ENCODE data around the gene NRXN2.

Gene NRXN2

DNA sequence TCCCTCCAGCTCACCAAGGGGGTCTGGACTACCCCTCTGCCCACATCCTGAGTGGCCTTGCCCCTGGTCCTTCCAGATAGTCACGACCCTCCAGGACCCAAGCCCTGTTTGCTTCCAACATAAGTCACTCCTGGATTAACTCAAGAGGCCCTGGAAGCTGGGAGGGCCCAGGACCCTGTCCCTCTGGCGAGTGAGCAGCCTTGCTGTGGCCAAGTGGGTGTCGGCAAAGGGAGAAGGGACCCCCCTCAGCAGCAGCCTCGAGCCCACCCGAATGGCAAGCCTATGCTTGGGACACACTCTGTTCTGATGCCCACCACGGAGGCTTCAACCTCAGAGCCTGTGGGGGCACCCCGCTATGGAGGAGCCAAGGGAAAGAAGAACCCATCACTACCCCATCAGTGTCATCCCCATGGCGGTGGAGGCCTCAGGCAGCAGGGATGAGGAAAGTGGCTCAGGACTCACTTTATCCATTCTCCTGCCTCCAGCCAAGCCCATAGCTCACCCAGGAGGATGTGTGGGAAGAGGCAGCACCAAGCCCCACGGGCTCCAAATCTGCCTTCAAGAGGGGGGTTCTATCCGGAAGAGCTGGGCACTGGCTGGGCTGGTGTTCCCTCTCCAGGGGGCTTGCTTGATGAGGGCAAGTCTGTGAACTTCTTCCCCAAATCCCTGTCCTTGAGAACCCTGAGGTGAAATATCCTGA lies 119.4 kb downstream of the NRXN2 start:
- DNase-seq (ENCODE audit: low read depth) = no peak
- no peak overlapping the region for H3K4me3 ChIP-seq (replicated peaks; ENCODE audit: low read depth, low read length)
- TF ChIP-seq, protein P1, sequence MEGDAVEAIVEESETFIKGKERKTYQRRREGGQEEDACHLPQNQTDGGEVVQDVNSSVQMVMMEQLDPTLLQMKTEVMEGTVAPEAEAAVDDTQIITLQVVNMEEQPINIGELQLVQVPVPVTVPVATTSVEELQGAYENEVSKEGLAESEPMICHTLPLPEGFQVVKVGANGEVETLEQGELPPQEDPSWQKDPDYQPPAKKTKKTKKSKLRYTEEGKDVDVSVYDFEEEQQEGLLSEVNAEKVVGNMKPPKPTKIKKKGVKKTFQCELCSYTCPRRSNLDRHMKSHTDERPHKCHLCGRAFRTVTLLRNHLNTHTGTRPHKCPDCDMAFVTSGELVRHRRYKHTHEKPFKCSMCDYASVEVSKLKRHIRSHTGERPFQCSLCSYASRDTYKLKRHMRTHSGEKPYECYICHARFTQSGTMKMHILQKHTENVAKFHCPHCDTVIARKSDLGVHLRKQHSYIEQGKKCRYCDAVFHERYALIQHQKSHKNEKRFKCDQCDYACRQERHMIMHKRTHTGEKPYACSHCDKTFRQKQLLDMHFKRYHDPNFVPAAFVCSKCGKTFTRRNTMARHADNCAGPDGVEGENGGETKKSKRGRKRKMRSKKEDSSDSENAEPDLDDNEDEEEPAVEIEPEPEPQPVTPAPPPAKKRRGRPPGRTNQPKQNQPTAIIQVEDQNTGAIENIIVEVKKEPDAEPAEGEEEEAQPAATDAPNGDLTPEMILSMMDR (IDR thresholded peaks at IDR 0.05; ENCODE audit: low read length, missing control alignments) = no peak

DNA sequence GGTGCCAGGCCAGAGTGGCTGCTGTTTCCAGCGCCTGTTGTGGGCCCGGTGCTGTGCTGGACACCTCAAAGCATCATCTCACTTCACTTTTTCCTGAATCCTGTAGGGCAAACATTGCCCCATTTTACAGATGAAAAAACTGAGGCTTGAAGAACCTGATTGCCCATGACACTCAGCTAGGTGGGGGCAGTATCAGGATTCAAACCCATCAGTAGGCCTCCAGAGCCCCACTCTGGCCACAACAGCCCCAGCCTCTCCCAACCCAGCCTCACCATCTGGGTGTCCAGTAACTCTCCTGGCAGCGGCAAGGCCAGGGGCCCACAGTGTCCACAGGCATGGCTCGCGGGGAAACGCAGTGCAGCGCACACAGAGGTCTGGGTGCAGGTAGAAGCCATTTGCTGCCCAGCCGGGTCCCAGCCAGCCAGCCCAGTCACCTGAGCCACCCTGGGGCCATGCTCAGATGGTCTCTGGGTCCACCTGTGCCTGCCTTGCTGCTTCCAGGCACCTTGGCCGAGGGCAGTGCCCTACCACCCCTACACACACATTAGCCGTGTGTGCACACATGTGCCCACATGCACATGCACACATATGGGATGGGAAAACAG lies 120.4 kb downstream of the NRXN2 start:
- no peak overlapping the region for H3K4me3 ChIP-seq (replicated peaks; ENCODE audit: low read depth, low read length)
- no peak for DNase-seq (ENCODE audit: low read depth)
- TF ChIP-seq, protein P1 (IDR thresholded peaks at IDR 0.05; ENCODE audit: low read length, missing control alignments) = no peak

DNA sequence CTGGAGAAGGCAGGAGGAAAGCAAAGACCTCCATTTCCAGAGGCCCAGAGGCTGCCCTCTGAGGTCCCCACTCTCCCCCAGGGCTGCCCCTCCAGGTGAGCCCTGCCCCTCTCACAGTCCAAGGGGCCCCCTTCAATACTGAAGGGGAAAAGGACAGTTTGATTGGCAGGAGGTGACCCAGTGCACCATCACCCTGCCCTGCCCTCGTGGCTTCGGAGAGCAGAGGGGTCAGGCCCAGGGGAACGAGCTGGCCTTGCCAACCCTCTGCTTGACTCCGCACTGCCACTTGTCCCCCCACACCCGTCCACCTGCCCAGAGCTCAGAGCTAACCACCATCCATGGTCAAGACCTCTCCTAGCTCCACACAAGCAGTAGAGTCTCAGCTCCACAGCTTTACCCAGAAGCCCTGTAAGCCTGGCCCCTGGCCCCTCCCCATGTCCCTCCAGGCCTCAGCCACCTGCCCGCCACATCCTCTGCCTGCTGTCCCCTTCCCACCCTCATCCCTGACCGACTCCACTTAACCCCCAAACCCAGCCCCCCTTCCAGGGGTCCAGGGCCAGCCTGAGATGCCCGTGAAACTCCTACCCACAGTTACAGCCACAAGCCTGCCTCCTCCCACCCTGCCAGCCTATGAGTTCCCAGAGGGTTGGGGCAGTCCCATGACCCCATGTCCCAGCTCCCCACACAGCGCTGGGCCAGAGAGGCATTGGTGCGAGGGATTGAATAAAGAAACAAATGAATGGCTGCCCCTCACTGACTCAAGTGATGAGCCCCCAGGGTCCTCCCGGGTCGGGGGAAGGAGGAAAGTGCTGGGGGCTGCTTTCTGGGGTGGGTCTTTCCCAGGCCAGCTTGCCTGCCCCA lies 121.2 kb downstream of the NRXN2 start:
- TF ChIP-seq, protein P1 (IDR thresholded peaks at IDR 0.05; ENCODE audit: low read length, missing control alignments) = no peak
- DNase-seq (ENCODE audit: low read depth) = no peak
- H3K4me3 ChIP-seq (replicated peaks; ENCODE audit: low read depth, low read length) = no peak overlapping the region

DNA sequence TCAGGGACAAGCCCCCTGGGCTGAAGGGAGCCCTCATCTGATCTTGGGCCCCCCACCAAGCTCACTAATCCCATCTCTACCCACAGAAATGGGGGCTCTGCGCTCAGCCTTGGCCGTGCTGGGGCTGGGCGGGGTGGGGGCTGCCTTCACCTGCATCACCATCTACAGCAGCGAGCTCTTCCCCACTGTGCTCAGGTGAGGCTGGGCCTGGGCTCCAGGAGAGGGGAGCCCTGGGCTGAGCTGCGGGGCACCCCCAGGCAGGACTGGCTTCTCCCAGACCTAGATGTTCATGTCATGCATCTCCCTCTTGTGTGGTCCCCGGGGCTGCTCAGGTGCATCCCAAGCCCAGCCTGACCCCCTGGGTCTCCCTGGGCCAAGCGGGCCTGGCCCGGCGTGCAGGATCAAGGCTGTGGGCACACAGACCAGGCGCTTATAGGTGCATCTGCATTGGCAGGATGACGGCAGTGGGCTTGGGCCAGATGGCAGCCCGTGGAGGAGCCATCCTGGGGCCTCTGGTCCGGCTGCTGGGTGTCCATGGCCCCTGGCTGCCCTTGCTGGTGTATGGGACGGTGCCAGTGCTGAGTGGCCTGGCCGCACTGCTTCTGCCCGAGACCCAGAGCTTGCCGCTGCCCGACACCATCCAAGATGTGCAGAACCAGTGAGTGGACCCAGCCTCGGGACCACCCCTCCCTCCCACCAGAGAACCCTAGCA lies 122.6 kb downstream of the NRXN2 start:
- TF ChIP-seq, protein P1 (IDR thresholded peaks at IDR 0.05; ENCODE audit: low read length, missing control alignments) = no peak
- H3K4me3 ChIP-seq (replicated peaks; ENCODE audit: low read depth, low read length) = no peak overlapping the region
- DNase-seq (ENCODE audit: low read depth) = no peak

DNA sequence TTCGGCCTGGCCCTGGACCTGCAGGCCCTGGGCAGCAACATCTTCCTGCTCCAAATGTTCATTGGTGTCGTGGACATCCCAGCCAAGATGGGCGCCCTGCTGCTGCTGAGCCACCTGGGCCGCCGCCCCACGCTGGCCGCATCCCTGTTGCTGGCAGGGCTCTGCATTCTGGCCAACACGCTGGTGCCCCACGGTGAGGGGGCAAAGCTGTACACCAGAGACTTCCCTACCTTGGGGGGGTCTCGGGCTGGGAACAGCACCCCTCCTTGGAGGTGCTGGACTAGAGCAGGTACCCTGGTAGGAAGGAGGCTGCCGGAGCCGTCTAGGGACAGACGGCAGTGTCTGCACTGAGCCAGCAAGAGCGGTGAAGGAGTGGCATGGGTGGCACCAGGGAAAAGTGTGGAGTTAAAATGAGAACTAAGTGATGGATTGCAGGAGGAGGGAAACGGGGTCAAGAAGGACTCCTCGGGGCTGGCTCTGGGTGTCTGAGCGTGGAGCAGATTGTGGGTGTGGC lies 123.2 kb downstream of the NRXN2 start:
- no peak for DNase-seq (ENCODE audit: low read depth)
- TF ChIP-seq, protein P1 (IDR thresholded peaks at IDR 0.05; ENCODE audit: low read length, missing control alignments) = no peak
- H3K4me3 ChIP-seq (replicated peaks; ENCODE audit: low read depth, low read length) = no peak overlapping the region

Data from fibroblast of pulmonary artery (primary cell).